ENCODE data around the gene MYO5A. TPM values are rescaled to one million over a fixed set of nuclear protein-coding genes. Genes with fewer than 3 reads are reported as not detected.

MYO5A gene
- total RNA-seq, 1 experiment from 2014 or later = 29.2 TPM

DNA sequence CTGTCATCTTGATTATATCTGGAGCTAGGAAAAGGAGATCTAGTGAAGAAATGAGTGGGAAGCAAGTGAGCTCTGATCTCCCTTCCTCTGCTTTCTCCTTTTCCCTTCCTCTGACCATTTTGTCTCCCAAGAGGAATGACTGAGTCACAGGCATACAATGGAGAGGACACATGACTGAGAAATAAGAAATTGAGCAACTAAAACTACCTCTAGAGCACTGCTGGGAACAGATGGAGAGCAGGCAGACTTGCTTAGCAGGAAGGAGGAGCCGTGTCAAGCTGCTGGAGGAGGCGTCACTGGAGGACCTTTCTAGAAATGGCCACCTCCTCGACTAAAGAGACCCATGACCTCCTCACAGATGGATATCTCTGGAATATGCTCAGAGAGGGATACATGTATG, 166.2 kb downstream of the MYO5A start:
- no peak overlapping the region for H3K4me3 Mint-ChIP-seq
- DNase-seq (ENCODE audit: low spot score) (no peak), ATAC-seq (no peak)
- H3K27ac Mint-ChIP-seq = 0 out of 2 replicates have a peak overlapping the region, but pooled peaks have one; percentile 54
- no peaks in the 10 kb centered on the region for H3K9me3 Mint-ChIP-seq
- H3K27me3 Mint-ChIP-seq (ENCODE audit: low read depth) = no peaks in the 10 kb centered on the region
- peaks cover 3% of the 10 kb centered on the region; the same call in 1 of the 2 replicates for H3K4me1 Mint-ChIP-seq
- ChIA-PET CTCF (interaction anchor here (1.4 kb wide), 1 partner anchor 145 kb away, joined by 3 read pairs; no protein-coding TSS in a partner anchor), POLR2A (no interaction called here)
- H3K36me3 Mint-ChIP-seq = peaks cover 14% of the 10 kb centered on the region
- TF ChIP-seq SOX15 (CRISPR knock-in tag; IDR thresholded peaks at IDR 0.05) (no peak), GTF2I (CRISPR knock-in tag; conservative IDR thresholded peaks at IDR 0.05) (no peak), FOXP1 (CRISPR knock-in tag; IDR thresholded peaks at IDR 0.05; ENCODE audit: borderline replicate concordance) (no peak), ZNF138 (CRISPR knock-in tag; conservative IDR thresholded peaks at IDR 0.05) (no peak), NR2C2 (CRISPR knock-in tag; IDR thresholded peaks at IDR 0.05) (no peak), NFATC4 (CRISPR knock-in tag; IDR thresholded peaks at IDR 0.05) (no peak), ZNF396 (CRISPR knock-in tag; IDR thresholded peaks at IDR 0.05; ENCODE audit: borderline replicate concordance) (no peak)
- TF ChIP-seq, protein P1, sequence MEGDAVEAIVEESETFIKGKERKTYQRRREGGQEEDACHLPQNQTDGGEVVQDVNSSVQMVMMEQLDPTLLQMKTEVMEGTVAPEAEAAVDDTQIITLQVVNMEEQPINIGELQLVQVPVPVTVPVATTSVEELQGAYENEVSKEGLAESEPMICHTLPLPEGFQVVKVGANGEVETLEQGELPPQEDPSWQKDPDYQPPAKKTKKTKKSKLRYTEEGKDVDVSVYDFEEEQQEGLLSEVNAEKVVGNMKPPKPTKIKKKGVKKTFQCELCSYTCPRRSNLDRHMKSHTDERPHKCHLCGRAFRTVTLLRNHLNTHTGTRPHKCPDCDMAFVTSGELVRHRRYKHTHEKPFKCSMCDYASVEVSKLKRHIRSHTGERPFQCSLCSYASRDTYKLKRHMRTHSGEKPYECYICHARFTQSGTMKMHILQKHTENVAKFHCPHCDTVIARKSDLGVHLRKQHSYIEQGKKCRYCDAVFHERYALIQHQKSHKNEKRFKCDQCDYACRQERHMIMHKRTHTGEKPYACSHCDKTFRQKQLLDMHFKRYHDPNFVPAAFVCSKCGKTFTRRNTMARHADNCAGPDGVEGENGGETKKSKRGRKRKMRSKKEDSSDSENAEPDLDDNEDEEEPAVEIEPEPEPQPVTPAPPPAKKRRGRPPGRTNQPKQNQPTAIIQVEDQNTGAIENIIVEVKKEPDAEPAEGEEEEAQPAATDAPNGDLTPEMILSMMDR (IDR thresholded peaks at IDR 0.05) = no peak
- TF ChIP-seq, protein P2, sequence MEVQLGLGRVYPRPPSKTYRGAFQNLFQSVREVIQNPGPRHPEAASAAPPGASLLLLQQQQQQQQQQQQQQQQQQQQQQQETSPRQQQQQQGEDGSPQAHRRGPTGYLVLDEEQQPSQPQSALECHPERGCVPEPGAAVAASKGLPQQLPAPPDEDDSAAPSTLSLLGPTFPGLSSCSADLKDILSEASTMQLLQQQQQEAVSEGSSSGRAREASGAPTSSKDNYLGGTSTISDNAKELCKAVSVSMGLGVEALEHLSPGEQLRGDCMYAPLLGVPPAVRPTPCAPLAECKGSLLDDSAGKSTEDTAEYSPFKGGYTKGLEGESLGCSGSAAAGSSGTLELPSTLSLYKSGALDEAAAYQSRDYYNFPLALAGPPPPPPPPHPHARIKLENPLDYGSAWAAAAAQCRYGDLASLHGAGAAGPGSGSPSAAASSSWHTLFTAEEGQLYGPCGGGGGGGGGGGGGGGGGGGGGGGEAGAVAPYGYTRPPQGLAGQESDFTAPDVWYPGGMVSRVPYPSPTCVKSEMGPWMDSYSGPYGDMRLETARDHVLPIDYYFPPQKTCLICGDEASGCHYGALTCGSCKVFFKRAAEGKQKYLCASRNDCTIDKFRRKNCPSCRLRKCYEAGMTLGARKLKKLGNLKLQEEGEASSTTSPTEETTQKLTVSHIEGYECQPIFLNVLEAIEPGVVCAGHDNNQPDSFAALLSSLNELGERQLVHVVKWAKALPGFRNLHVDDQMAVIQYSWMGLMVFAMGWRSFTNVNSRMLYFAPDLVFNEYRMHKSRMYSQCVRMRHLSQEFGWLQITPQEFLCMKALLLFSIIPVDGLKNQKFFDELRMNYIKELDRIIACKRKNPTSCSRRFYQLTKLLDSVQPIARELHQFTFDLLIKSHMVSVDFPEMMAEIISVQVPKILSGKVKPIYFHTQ (CRISPR knock-in tag; IDR thresholded peaks at IDR 0.05) = no peak
- TF ChIP-seq, protein P3, sequence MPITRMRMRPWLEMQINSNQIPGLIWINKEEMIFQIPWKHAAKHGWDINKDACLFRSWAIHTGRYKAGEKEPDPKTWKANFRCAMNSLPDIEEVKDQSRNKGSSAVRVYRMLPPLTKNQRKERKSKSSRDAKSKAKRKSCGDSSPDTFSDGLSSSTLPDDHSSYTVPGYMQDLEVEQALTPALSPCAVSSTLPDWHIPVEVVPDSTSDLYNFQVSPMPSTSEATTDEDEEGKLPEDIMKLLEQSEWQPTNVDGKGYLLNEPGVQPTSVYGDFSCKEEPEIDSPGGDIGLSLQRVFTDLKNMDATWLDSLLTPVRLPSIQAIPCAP (CRISPR knock-in tag; IDR thresholded peaks at IDR 0.05) = no peak
- TF ChIP-seq, protein P4, sequence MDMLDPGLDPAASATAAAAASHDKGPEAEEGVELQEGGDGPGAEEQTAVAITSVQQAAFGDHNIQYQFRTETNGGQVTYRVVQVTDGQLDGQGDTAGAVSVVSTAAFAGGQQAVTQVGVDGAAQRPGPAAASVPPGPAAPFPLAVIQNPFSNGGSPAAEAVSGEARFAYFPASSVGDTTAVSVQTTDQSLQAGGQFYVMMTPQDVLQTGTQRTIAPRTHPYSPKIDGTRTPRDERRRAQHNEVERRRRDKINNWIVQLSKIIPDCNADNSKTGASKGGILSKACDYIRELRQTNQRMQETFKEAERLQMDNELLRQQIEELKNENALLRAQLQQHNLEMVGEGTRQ (CRISPR knock-in tag; IDR thresholded peaks at IDR 0.05) = no peak

DNA sequence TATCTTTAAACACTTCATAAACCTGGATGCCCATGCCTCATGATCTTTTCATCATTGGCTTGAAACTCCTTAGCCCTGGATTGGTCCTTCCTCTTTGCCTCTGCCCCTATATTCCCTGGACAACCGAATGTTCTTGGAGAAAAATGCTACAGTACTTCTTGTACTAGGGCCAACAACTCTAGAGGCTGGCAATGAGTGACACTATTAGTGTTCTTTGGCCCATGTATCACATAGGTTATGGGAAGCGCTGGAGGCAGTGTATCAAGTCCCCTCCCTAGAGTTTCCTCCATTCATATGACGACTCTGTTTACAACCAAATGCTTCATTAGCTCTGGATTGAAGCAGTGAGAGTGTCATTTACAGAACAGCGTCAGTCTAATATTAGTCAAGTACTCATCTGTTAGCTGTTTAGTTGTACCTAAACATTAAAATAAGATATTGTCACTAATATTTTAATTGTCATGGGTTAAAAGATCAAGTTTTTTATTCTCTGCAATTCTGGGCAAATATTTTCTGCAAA, 166.6 kb downstream of the MYO5A start:
- POLR2A ChIA-PET = no interaction called here
- H3K36me3 Mint-ChIP-seq = peaks cover 14% of the 10 kb centered on the region

More for the DNA sequence above, 166.6 kb downstream of the MYO5A start:
- no peak for DNase-seq (ENCODE audit: low spot score)
- no peaks in the 10 kb centered on the region for H3K9me3 Mint-ChIP-seq
- H3K4me1 Mint-ChIP-seq = peaks cover 3% of the 10 kb centered on the region; the same call in 1 of the 2 replicates
- no peak overlapping the region for H3K27ac Mint-ChIP-seq
- no peak for ATAC-seq
- no peaks in the 10 kb centered on the region for H3K27me3 Mint-ChIP-seq (ENCODE audit: low read depth)
- TF ChIP-seq, protein P5, sequence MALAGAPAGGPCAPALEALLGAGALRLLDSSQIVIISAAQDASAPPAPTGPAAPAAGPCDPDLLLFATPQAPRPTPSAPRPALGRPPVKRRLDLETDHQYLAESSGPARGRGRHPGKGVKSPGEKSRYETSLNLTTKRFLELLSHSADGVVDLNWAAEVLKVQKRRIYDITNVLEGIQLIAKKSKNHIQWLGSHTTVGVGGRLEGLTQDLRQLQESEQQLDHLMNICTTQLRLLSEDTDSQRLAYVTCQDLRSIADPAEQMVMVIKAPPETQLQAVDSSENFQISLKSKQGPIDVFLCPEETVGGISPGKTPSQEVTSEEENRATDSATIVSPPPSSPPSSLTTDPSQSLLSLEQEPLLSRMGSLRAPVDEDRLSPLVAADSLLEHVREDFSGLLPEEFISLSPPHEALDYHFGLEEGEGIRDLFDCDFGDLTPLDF (CRISPR knock-in tag; IDR thresholded peaks at IDR 0.05) = no peak
- TF ChIP-seq TEAD1 (CRISPR knock-in tag; IDR thresholded peaks at IDR 0.05) (no peak), RELA (CRISPR knock-in tag; IDR thresholded peaks at IDR 0.05; ENCODE audit: borderline replicate concordance) (no peak), ETV6 (CRISPR knock-in tag; IDR thresholded peaks at IDR 0.05) (no peak), KAT7 (CRISPR knock-in tag; IDR thresholded peaks at IDR 0.05; ENCODE audit: borderline replicate concordance) (no peak)
- TF ChIP-seq, protein P6, sequence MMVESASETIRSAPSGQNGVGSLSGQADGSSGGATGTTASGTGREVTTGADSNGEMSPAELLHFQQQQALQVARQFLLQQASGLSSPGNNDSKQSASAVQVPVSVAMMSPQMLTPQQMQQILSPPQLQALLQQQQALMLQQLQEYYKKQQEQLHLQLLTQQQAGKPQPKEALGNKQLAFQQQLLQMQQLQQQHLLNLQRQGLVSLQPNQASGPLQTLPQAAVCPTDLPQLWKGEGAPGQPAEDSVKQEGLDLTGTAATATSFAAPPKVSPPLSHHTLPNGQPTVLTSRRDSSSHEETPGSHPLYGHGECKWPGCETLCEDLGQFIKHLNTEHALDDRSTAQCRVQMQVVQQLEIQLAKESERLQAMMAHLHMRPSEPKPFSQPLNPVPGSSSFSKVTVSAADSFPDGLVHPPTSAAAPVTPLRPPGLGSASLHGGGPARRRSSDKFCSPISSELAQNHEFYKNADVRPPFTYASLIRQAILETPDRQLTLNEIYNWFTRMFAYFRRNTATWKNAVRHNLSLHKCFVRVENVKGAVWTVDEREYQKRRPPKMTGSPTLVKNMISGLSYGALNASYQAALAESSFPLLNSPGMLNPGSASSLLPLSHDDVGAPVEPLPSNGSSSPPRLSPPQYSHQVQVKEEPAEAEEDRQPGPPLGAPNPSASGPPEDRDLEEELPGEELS (CRISPR knock-in tag; IDR thresholded peaks at IDR 0.05) = no peak
- TF ChIP-seq, protein P7, sequence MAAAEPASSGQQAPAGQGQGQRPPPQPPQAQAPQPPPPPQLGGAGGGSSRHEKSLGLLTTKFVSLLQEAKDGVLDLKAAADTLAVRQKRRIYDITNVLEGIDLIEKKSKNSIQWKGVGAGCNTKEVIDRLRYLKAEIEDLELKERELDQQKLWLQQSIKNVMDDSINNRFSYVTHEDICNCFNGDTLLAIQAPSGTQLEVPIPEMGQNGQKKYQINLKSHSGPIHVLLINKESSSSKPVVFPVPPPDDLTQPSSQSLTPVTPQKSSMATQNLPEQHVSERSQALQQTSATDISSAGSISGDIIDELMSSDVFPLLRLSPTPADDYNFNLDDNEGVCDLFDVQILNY (CRISPR knock-in tag; IDR thresholded peaks at IDR 0.05) = no peak
- H3K4me3 Mint-ChIP-seq = no peak overlapping the region
- CTCF ChIA-PET = interaction anchor here (1.4 kb wide), 1 partner anchor 145 kb away, joined by 3 read pairs; no protein-coding TSS in a partner anchor
